ENCODE data around the gene GNGT2.

The GNGT2 gene

GRCh38 chr17:49229076-49229804 is 18.9 kb upstream of the GNGT2 start:
- DNase-seq = no peak

- DNase-seq = peak; percentile 91
Observed at GRCh38 chr17:49227436-49228261, 17.3 kb upstream of the GNGT2 start.

- no peak for DNase-seq
Observed at GRCh38 chr17:49226771-49227435, 16.5 kb upstream of the GNGT2 start.

DNA sequence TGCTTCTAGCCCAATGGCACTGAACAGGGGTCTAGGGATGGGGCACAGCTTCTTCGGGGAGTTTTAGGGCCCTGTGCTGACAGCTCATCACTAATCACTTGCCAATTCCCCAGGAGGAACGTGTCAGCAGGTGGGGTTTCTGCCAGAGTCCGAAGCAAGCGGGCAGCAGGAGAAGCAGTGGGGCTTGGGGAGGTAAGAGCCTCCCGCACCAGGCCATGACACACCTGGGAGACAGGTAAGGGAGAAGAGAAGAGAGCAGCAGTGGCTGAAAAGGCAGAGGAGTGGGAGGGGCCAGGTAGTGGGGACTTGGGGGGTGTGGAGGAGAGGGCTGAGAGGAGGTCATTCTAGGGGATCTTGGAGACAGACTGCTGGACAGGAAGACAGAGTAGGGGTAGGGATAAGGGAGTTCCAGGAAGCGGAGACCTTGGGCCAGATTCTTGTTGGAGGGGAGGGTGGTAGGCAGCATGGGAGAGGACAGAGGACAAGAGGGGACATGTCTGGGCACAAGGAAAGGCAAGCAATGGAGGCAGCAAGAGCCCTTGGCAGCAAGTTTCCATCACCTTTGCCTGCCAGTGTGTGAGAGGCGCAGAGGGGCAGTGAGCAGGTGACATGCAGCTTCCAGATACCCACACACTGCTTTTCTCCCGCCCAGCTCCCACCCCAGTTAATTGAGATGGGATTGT is 15.3 kb upstream of the GNGT2 start:
- no peak for DNase-seq

DNA sequence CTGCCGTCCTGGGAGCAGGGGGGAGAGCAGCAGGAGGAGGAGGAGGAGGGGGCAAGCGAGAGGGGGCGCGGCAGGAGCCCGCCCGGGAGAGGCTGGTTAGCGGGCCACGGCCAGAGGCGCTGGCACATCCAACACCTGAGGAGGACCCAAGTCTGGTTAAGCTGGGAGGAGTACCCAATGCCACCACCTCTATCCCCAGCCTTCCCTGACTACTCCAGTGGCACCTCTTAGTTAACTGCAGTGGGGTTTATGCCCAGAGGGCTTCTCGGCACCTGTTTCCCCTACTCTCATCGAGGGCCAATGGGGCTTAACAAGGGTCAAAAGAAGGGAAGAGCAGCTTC is 14.6 kb upstream of the GNGT2 start:
- no peak for DNase-seq

GRCh38 chr17:49224198-49224996 is 14.0 kb upstream of the GNGT2 start:
- DNase-seq = peak; percentile 43

GRCh38 chr17:49223517-49224197 is 13.3 kb upstream of the GNGT2 start:
- DNase-seq = peak; percentile 78

GRCh38 chr17:49223168-49223516 is 12.8 kb upstream of the GNGT2 start:
- no peak for DNase-seq

GRCh38 chr17:49219987-49220386 is 9.6 kb upstream of the GNGT2 start:
- no peak for DNase-seq

GRCh38 chr17:49218941-49219913 is 8.9 kb upstream of the GNGT2 start:
- peak; percentile 44 for DNase-seq

- peak; percentile 75 for DNase-seq
Observed at GRCh38 chr17:49217651-49218413, 7.5 kb upstream of the GNGT2 start.

DNA sequence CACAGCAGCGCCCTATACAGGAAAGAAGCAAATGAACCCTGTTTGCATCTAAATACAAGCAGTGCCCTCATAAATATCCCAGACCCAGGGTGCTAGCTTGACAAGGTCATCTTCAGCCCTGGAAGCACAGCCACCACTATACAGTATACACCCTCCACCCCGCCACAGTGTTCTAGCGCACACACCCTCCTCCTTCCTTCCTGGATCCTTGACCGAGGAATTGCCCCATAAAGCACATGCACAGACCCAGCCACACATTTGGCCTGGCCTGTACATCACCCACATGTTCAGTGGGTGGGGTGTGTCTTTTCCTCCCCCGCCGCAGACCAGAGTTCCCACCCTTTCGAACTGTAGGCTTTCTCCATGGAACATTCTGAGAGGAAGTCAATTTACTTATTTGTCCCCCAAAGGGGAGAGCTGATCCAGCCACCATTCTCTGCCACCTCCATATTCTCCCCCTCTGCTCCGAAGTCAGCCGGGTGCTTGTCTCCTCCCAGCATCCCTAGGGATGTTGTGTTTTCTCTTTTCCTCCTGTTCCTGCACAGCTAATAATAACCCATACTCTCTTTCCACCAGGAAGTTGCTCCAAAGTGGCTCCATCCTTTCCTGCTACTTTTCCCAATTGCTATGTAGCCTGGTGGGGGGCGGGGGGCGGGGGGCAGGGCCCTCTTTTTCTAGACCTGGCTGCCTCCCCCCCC is 6.7 kb upstream of the GNGT2 start:
- peak; percentile 45 for DNase-seq

GRCh38 chr17:49216482-49216881 is 6.1 kb upstream of the GNGT2 start:
- DNase-seq = no peak

DNA sequence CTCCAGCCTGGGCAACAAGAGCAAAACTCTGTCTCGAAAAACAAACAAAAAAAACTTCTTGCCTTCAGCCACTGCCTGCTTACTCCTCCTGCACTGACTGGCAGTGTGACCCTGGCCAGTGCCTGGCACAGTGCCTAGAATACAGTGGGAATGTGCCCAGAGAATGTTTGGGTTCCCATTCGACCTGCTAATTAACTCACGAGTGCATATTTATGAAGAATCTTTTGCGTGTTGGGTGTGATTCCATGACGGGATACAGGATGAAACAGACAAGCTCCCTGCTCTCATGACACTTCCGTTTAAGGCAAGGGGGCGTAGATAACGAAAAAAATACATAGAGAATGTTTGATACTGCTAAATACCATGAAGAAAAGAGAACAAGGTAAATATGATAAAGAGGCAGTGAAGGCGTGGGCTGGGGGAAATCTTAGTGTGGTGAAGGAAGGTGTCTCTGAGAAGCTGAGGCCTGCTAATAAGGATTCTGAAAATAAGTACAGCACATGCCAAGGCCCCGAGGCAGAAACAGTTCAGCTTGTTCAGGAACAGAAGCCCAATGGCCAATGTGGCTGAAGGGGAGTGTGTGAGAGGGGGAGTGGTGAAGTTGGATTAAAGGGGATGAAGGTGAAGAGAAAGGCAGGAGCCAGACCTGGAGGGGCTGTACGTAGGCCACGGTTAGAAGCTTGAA is 4.4 kb upstream of the GNGT2 start:
- no peak for DNase-seq

GRCh38 chr17:49213847-49214246 is 3.5 kb upstream of the GNGT2 start:
- no peak for DNase-seq

DNA sequence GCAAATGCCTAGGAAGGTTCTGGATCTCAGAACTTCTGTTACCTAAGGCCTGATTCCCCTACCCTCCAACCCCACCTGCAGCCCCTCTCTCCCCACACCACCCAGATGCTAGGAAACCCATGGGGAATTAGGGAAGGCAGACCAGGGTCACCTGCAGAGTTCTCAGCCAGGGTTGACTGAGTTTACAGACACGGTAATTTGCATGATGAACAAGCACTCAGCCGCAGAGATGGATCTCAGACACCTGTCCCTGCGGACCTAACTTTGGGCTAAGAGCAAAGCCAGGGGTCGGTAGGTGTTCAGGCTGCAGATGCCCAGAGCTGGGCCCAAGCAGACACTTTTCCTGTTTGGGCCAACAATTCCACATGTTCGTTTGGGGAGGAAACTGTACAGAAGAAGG is 3.0 kb upstream of the GNGT2 start:
- no peak for DNase-seq

GRCh38 chr17:49209061-49209571 is 1.3 kb downstream of the GNGT2 start:
- no peak for DNase-seq

DNA sequence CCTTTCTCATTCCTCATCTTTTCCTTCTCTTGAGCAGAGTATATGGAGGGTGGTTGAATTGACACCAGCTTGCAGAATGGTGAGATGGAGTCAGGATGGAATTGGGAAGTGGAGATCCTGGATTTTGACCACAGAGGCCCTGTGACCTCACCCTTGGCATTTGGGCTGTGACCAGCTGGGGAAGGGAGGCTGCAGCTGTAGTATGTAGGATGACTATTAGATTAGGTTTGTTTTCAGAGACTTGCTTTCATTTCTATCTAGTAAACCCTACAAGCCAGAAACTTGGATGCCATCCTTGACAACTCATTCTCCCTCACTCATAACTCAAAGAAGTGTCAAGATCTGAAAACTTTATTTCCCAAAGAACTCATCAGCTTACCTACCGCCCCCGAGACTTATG is 5.9 kb downstream of the GNGT2 start:
- no peak for DNase-seq

Measured in hematopoietic multipotent progenitor cell treated with erythropoietin and hydrocortisone succinate and interleukin-3 and kit ligand, for 6 days (in vitro differentiated cells).